Heart right ventricle (tissue), 16 donors: ENCODE results near the gene TIMM17A. TPM values are rescaled to one million over a fixed set of nuclear protein-coding genes. Genes with fewer than 3 reads are reported as not detected.

Source experiments
- ATAC-seq, 8 donors: fragments of 200-7000 bp; cut with Tn5 transposase; one replicate each; pipeline ENCODE4 v1.9.1; 2020; ENCODE audit warnings: mild to moderate bottlenecking in 8 of 8, moderate library complexity in 8 of 8, moderate number of reproducible peaks in 1 of 8
- DNase-seq, 2 donors: peaks; one replicate each; pipeline ENCODE4 v3.0.0-alpha.2; 2020
- H3K27ac ChIP-seq, 10 donors: fragments of 200-600 bp; sonication (generic) in 2 of 10; one replicate each; pipeline versions ENCODE4 v1.5.0 to v1.8.0; 2020 to 2022; ENCODE audit warnings: mild to moderate bottlenecking in 3 of 10
- H3K27me3 ChIP-seq, 7 donors: fragments of 200-600 bp; one replicate each; pipeline ENCODE4 v1.8.0; 2021 to 2022; ENCODE audit warnings: mild to moderate bottlenecking in 2 of 7
- H3K36me3 ChIP-seq, 9 donors: fragments of 200-600 bp; sonication (generic) in 1 of 9; one replicate each; pipeline versions ENCODE4 v1.5.0 to v1.8.0; 2020 to 2022; ENCODE audit warnings: mild to moderate bottlenecking in 2 of 9
- H3K4me1 ChIP-seq, 9 donors: fragments of 200-600 bp; sonication (generic) in 1 of 9; one replicate each; pipeline versions ENCODE4 v1.5.0 to v1.8.0; 2020 to 2022; ENCODE audit warnings: mild to moderate bottlenecking in 4 of 9
- H3K4me3 ChIP-seq, 10 donors: fragments of 200-600 bp; sonication (generic) in 2 of 10; one replicate each; pipeline versions ENCODE4 v1.5.0 to v1.8.0; 2020 to 2022; ENCODE audit warnings: mild to moderate bottlenecking in 7 of 10, moderate library complexity in 2 of 10
- H3K9me3 ChIP-seq, 11 donors: fragments of 200-600 bp in 10 of 11; sonication (generic) in 2 of 11; one replicate each; pipeline versions ENCODE4 v1.5.0 to v1.8.0; 2013 to 2022; ENCODE audit warnings: mild to moderate bottlenecking in 2 of 11, control low read depth in 1 of 11, moderate library complexity in 1 of 11
- CTCF ChIP-seq, 9 donors: fragments of 200-600 bp; sonication (generic) in 2 of 9; IDR thresholded peaks; one replicate each; pipeline versions ENCODE4 v1.5.0 to v1.8.0; 2021 to 2022; ENCODE audit warnings: antibody characterized with exemption in 9 of 9, mild to moderate bottlenecking in 5 of 9, moderate library complexity in 1 of 9
- WGBS, 2 donors: extraction: QIAGEN DNeasy Blood & Tissue Kit; methylation state at CpG; one replicate each; pipeline ENCODE4 v1.1.7; 2013; ENCODE audit warnings: inconsistent platforms in 1 of 2; 5-methylcytosine and 5-hydroxymethylcytosine counted together
- intact Hi-C, 10 donors: fragments of 100-400 bp; cut with DNase I; formaldehyde crosslinking; loops; one replicate each; pipeline versions ENCODE4 v1.11.1 to v1.14.2; 2022
- polyA plus RNA-seq, 2 donors: library from polyadenylated mRNA; stranded (reverse); fragments of 200-250 nt; gene quantifications; one replicate each; pipeline ENCODE4 v1.2.3, GENCODE V29; 2013
- total RNA-seq, 10 donors: library from RNA; stranded (reverse); fragmentation: NEBNext Ultra II Directional in 3 of 10; extraction: Animal tissue kit (Norgen Biotek cat#: 25700) in 3 of 10; gene quantifications; one replicate each; pipeline versions ENCODE4 v1.2.1 to v1.2.4, GENCODE V29; 2021 to 2023
- donor health status: Arrhythmogenic right ventricular cardiomyopathy.
- donor health status: ischemic (EF 13 %, LVEDD 7.1; RV severe dilation, severe dysfunction).
- donor health status: healthy with polysubstance abuse.
- donor health status: DM: no; HTN: yes; CAD: no.
- donor health status: DM: no; HTN: no; CAD: no.
- donor health status: ischemic (EF 25% LVEDD 6.9; RV normal size, moderate dysfunction).
- donor health status: ischemic (EF 25% LVEDD 5.7; RV mildly dilated, moderate dysfunction).
- donor health status: healthy.
- donor health status: DM: yes; HTN: yes; CAD: no.
- donor health status: Ischemic cardiomyopathy.
- donor health status: ischemic (EF 35%, LVEDD 5.7; RV mildly dilated, moderate dysfunction).
- donor health status: nonischemic (EF 11% LVEDD 7.7; RV severe dilation, severe dysfunction).
- donor health status: DM: yes; HTN: yes; CAD: no.
- donor health status: PGD.
- donor health status: ischemic (EF 29% LVEDD 5.4; RV normal size, mild dysfunction).
- donor health status: nonischemic (EF 23%, LVEDD 6.1; RV moderate dilation, normal function).

TIMM17A gene
- total and polyA plus RNA-seq, 12 donors, result 49.7 to 113 (median 88.9) TPM

- H3K36me3 ChIP-seq, result peaks cover 0 to 61% (median 35%) of the 10 kb centered on the region in 9 donors
- H3K4me1 ChIP-seq, result peaks cover 0 to 56% (median 29%) of the 10 kb centered on the region in 9 donors
- TF ChIP-seq CTCF (IDR thresholded peaks at IDR 0.05), result no peak
- intact Hi-C loops, result no loop called here
- DNase-seq (no peak), ATAC-seq (no peak)
- H3K4me3 ChIP-seq, result no peak overlapping the region
- 76 to 89% methylated on average over 7 of the region's 7 CpGs for WGBS, 2 donors
- H3K27me3 ChIP-seq, result no peaks in the 10 kb centered on the region
- no peaks in the 10 kb centered on the region for H3K9me3 ChIP-seq
- H3K27ac ChIP-seq, result no peak overlapping the region
Observed at GRCh38 chr1:201988601-201989000, 33.3 kb downstream of the TIMM17A start.

GRCh38 chr1:201989354-201990128 is 34.2 kb downstream of the TIMM17A start:
- no peaks in the 10 kb centered on the region for H3K27me3 ChIP-seq
- H3K27ac ChIP-seq, result peak overlapping the region in 2 of 10 donors; percentile 20 to 43
- 95 to 97% methylated on average over 10 of the region's 10 CpGs for WGBS, 2 donors
- peaks cover 0 to 70% (median 37%) of the 10 kb centered on the region in 9 donors for H3K36me3 ChIP-seq
- H3K4me3 ChIP-seq, result no peak overlapping the region
- intact Hi-C loops, result no loop called here
- H3K9me3 ChIP-seq, result no peaks in the 10 kb centered on the region
- no peak for TF ChIP-seq CTCF (IDR thresholded peaks at IDR 0.05)
- ATAC-seq, result peak in 1 of 8 donors; percentile 14
- H3K4me1 ChIP-seq, result peaks cover 0 to 47% (median 22%) of the 10 kb centered on the region in 9 donors
- DNase-seq, result no peak

GRCh38 chr1:201990427-201990826 is 35.1 kb downstream of the TIMM17A start:
- H3K36me3 ChIP-seq, result peaks cover 0 to 79% (median 41%) of the 10 kb centered on the region in 9 donors
- peak; percentile 81 to 95 (median 92) for ATAC-seq
- 36 to 51% methylated on average over 6 of the region's 6 CpGs for WGBS, 2 donors
- intact Hi-C loops, result no loop called here
- H3K9me3 ChIP-seq, result no peaks in the 10 kb centered on the region
- H3K4me3 ChIP-seq, result no peak overlapping the region
- peaks cover 0 to 38% (median 17%) of the 10 kb centered on the region in 9 donors for H3K4me1 ChIP-seq
- TF ChIP-seq CTCF (IDR thresholded peaks at IDR 0.05), result no peak
- H3K27ac ChIP-seq, result peak overlapping the region in 5 of 10 donors; percentile 9 to 58 (median 43)
- H3K27me3 ChIP-seq, result no peaks in the 10 kb centered on the region
- DNase-seq, result peak; percentile 27 to 72

GRCh38 chr1:201999625-202000238 is 44.4 kb downstream of the TIMM17A start:
- Histone ChIP-seq H3K9me3 (no peaks in the 10 kb centered on the region), H3K4me3 (no peak overlapping the region), H3K27me3 (no peaks in the 10 kb centered on the region), H3K27ac (no peak overlapping the region), H3K36me3 (peaks cover 0 to 99% (median 60%) of the 10 kb centered on the region in 9 donors), H3K4me1 (peaks cover 0 to 8% (median 0%) of the 10 kb centered on the region in 9 donors)
- DNase-seq (peak in 1 of 2 donors; percentile 27), ATAC-seq (peak; percentile 36 to 62 (median 48))
- WGBS, 2 donors, result 48 to 58% methylated on average over 16 of the region's 16 CpGs
- TF ChIP-seq CTCF (IDR thresholded peaks at IDR 0.05), result peak; percentile 38 to 78 (median 69)
- intact Hi-C loops, result no loop called here
